ENCODE measurements around the gene INF2.
"Not testable (repeated sequence)": the region's sequence is repeated elsewhere in the genome, so short reads cannot be mapped to it uniquely, and the experiment has no call there.

INF2 gene

GRCh38 chr14:104657101-104657524 lies 32.3 kb upstream of the INF2 start:
- no peak for DNase-seq (ENCODE audit: low read depth)

GRCh38 chr14:104657563-104658324 lies 31.7 kb upstream of the INF2 start:
- DNase-seq (ENCODE audit: low read depth) = no peak

- DNase-seq (ENCODE audit: low read depth) = no peak
Measured at GRCh38 chr14:104658325-104658712, 31.1 kb upstream of the INF2 start.

GRCh38 chr14:104659146-104659545 lies 30.3 kb upstream of the INF2 start:
- DNase-seq (ENCODE audit: low read depth) = no peak

- DNase-seq (ENCODE audit: low read depth) = no peak
Measured at GRCh38 chr14:104659764-104660523, 29.5 kb upstream of the INF2 start.

- DNase-seq (ENCODE audit: low read depth) = no peak
Measured at GRCh38 chr14:104660597-104660996, 28.8 kb upstream of the INF2 start.

- DNase-seq (ENCODE audit: low read depth) = no peak
Measured at GRCh38 chr14:104661086-104661485, 28.3 kb upstream of the INF2 start.

- DNase-seq (ENCODE audit: low read depth) = not testable (repeated sequence)
Measured at GRCh38 chr14:104661528-104662157, 27.8 kb upstream of the INF2 start.

GRCh38 chr14:104662472-104662871 lies 26.9 kb upstream of the INF2 start:
- not testable (repeated sequence) for DNase-seq (ENCODE audit: low read depth)

GRCh38 chr14:104664107-104664506 lies 25.3 kb upstream of the INF2 start:
- DNase-seq (ENCODE audit: low read depth) = no peak

- DNase-seq (ENCODE audit: low read depth) = no peak
Measured at GRCh38 chr14:104664588-104664987, 24.8 kb upstream of the INF2 start.

- DNase-seq (ENCODE audit: low read depth) = no peak
Measured at GRCh38 chr14:104665114-104665656, 24.2 kb upstream of the INF2 start.

- no peak for DNase-seq (ENCODE audit: low read depth)
Measured at GRCh38 chr14:104665657-104666522, 23.5 kb upstream of the INF2 start.

- not testable (repeated sequence) for DNase-seq (ENCODE audit: low read depth)
Measured at GRCh38 chr14:104666523-104666895, 22.9 kb upstream of the INF2 start.

GRCh38 chr14:104666981-104667380 lies 22.4 kb upstream of the INF2 start:
- DNase-seq (ENCODE audit: low read depth) = no peak

- DNase-seq (ENCODE audit: low read depth) = no peak
Measured at GRCh38 chr14:104669697-104670096, 19.7 kb upstream of the INF2 start.

- not testable (repeated sequence) for DNase-seq (ENCODE audit: low read depth)
Measured at GRCh38 chr14:104671330-104671977, 18.0 kb upstream of the INF2 start.

GRCh38 chr14:104672119-104672518 lies 17.3 kb upstream of the INF2 start:
- DNase-seq (ENCODE audit: low read depth) = not testable (repeated sequence)

- DNase-seq (ENCODE audit: low read depth) = no peak
Measured at GRCh38 chr14:104673481-104673880, 15.9 kb upstream of the INF2 start.

- DNase-seq (ENCODE audit: low read depth) = no peak
Measured at GRCh38 chr14:104675447-104675846, 14.0 kb upstream of the INF2 start.

- no peak for DNase-seq (ENCODE audit: low read depth)
Measured at GRCh38 chr14:104676130-104676693, 13.2 kb upstream of the INF2 start.

Data from stimulated activated CD4-positive, alpha-beta T cell treated with anti-CD3 and anti-CD28 coated beads, Interleukin-2, amount 100 ng/mL, for 4 hours (primary cell).